ENCODE data around the gene PRKCZ.

Gene PRKCZ

DNA sequence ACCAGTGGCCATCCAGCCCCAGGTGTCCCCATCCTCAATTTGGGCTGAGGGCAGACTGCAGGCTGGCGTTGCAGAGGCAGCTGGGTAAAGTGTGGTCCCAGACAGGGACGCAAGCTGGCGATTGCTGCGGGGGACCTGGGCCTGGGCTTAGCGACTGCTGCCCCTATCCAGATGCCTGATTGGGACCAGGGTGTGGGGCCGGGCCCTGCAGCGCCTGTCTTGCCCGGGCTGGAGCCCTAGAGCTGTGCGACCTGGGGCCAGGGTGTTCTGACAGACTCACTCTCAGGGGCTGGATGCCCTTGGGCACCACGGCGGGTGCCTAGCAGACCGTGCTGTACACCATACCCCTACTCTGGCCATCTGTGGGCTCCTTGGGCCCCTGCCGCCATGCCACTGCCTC lies 160.6 kb downstream of the PRKCZ start:
- ATAC-seq (no peak), DNase-seq (no peak)
- Mint-ChIP-seq H3K4me3 (no peak overlapping the region), H3K4me1 (peaks cover 22% of the 10 kb centered on the region), H3K27me3 (no peaks in the 10 kb centered on the region), H3K27ac (no peak overlapping the region), H3K9me3 (no peaks in the 10 kb centered on the region)

- Mint-ChIP-seq H3K4me3 (peak overlapping the region in 1 of 2 donors; percentile 63), H3K27me3 (no peaks in the 10 kb centered on the region), H3K9me3 (no peaks in the 10 kb centered on the region), H3K4me1 (peaks cover 22% of the 10 kb centered on the region), H3K27ac (no peak overlapping the region)
- no peak for DNase-seq
- no peak for ATAC-seq
Observed at GRCh38 chr1:2212274-2212531, 162.0 kb downstream of the PRKCZ start.

DNA sequence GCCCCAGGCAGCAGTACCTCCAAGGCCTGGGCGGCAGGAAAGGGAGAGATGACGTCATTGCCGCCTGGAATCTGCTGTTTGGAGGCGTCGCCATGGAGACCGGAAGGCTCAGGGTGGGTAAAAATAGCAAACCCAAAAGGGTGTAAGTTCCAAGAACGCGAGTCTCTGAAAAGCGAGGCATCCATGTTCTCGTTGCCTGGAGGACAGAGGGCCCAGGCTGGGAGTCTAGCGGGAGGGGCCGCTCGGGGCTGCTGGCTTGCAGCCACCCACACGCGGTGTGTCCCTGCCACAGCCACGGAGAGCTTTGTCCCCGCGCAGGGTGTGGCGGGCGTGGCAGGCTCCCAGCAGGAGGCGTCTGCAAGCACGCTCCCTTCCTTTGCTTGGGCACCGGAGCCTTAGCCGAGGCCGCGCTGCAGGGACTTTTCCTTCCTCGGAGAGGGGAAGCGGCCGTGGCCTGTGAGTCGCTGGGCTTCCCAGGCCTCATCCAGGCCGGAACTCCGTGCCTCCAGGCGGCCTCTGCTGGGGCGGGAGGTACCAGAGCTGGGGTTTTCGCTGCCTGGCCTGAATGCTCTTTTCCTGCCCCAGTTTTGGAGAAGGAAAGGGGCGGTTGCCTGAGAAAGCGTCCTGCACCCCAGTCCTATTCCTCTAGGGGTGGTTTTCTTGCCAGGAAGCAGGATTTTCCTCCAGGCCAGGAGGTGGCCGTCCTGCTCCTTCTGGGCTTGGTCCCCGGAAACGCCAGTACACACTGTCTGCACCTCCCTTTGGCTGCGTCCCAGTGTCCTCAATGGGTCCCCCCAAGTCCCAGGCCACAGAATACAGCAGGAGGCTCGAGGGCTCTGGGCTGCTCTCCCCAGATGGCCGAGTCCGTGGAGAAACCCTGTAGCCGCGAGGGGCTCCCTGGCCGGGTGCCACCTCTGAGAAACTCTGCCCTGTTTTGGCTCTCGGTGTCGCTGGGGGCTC lies 162.6 kb downstream of the PRKCZ start:
- Mint-ChIP-seq H3K27me3 (no peaks in the 10 kb centered on the region), H3K27ac (no peak overlapping the region), H3K9me3 (no peaks in the 10 kb centered on the region), H3K4me1 (peaks cover 22% of the 10 kb centered on the region), H3K4me3 (peak overlapping the region; percentile 37 to 65)
- ATAC-seq (peak; percentile 56), DNase-seq (peak in 1 of 2 donors; percentile 50)

- Mint-ChIP-seq H3K9me3 (peaks cover 0 to 3% of the 10 kb centered on the region in 2 donors), H3K4me3 (no peak overlapping the region), H3K4me1 (peaks cover 22% of the 10 kb centered on the region)
Observed at GRCh38 chr1:2213576-2214505, 163.6 kb downstream of the PRKCZ start.

GRCh38 chr1:2214541-2215241 lies 164.5 kb downstream of the PRKCZ start:
- no peak overlapping the region for H3K27ac Mint-ChIP-seq
- ATAC-seq (peak; percentile 11), DNase-seq (no peak)
- peaks cover 0 to 9% of the 10 kb centered on the region in 2 donors for H3K9me3 Mint-ChIP-seq
- no peak overlapping the region for H3K4me3 Mint-ChIP-seq
- H3K27me3 Mint-ChIP-seq: no peaks in the 10 kb centered on the region
- H3K4me1 Mint-ChIP-seq: peaks cover 22% of the 10 kb centered on the region

More at GRCh38 chr1:2213576-2214505, 163.6 kb downstream of the PRKCZ start:
- Mint-ChIP-seq H3K27me3 (no peaks in the 10 kb centered on the region), H3K27ac (no peak overlapping the region)
- no peak for DNase-seq
- no peak for ATAC-seq

GRCh38 chr1:2215329-2215728 lies 165.1 kb downstream of the PRKCZ start:
- DNase-seq (no peak), ATAC-seq (peak; percentile 22)
- H3K27ac Mint-ChIP-seq: no peak overlapping the region
- H3K4me3 Mint-ChIP-seq: no peak overlapping the region
- peaks cover 22% of the 10 kb centered on the region for H3K4me1 Mint-ChIP-seq
- H3K27me3 Mint-ChIP-seq: no peaks in the 10 kb centered on the region
- H3K9me3 Mint-ChIP-seq: peaks cover 0 to 9% of the 10 kb centered on the region in 2 donors

DNA sequence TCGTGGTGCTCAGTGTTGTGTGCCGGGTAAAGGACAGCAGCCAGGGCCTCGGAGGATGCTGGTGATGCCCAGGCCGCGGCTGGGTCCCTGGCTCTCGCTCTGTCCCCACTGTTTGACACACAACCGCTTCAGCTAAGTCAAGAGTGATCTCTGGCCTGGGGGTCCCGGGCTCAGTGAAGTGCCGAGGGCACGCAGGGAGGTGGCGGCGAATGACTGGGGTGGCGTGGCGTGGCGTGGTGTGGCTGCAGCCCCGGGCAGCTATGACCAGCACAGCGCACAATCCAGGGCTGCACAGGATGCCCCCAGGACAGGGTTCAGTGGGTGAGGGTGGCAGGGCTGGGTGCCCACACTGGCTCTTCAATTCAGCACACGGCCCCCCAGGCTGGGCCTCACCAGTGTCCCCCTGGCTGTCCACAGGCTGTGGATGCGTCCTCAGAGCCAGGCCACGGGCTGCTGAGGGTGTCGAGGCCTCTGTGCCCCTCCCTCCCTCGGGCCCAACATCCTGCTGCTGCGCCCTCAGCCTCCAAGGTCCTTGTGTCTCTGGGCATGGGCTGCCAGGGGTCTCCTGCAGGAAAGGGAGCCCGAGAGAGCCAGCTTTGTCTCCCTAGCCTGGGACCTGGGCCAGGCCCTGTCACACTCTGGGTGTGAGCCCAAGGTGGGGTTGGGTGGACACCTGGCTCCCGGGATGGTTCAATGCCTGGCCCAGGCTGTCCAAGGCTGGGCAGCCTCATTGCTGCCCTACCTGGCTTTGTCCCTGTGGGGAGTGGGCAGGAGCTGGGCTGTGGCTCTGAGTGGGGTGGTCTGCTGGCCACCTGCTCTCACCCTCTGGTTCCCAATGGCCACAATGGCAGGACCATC lies 165.9 kb downstream of the PRKCZ start:
- Mint-ChIP-seq H3K4me1 (peaks cover 22% of the 10 kb centered on the region), H3K27ac (no peak overlapping the region), H3K9me3 (peaks cover 0 to 9% of the 10 kb centered on the region in 2 donors), H3K27me3 (no peaks in the 10 kb centered on the region), H3K4me3 (no peak overlapping the region)
- DNase-seq (no peak), ATAC-seq (no peak)

- Mint-ChIP-seq H3K27me3 (no peaks in the 10 kb centered on the region), H3K4me3 (no peak overlapping the region), H3K4me1 (peaks cover 22% of the 10 kb centered on the region), H3K27ac (no peak overlapping the region), H3K9me3 (peaks cover 0 to 9% of the 10 kb centered on the region in 2 donors)
- no peak for ATAC-seq
- no peak for DNase-seq
Observed at GRCh38 chr1:2216767-2217058, 166.5 kb downstream of the PRKCZ start.

DNA sequence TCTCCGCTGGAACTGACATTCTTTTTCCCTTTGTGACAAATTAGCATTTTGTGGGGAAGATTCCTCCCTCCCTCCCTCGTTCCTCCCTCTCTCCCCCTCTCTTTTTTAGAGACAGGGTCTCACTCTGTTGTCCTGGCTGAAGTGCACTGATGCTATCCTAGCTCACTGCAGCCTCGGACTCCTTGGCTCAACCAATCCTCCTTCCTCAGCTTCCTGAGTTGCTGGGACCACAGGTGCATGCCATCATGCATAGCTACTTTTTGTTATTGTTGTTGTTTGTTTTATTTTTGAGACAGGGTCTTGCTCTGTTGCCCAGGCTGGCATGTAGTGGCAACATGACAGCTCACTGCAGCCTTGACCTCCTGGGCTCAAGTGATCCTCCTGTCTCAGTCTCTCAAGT lies 171.1 kb downstream of the PRKCZ start:
- Mint-ChIP-seq H3K27me3 (peaks cover 4% of the 10 kb centered on the region), H3K4me1 (peaks cover 3% of the 10 kb centered on the region), H3K9me3 (peaks cover 0 to 9% of the 10 kb centered on the region in 2 donors), H3K27ac (peak overlapping the region in 1 of 2 donors; percentile 89), H3K4me3 (no peak overlapping the region)
- DNase-seq (no peak), ATAC-seq (no peak)

GRCh38 chr1:2224170-2224584 lies 174.0 kb downstream of the PRKCZ start:
- Mint-ChIP-seq H3K9me3 (peaks cover 0 to 2% of the 10 kb centered on the region in 2 donors), H3K4me3 (no peak overlapping the region), H3K4me1 (peaks cover 8% of the 10 kb centered on the region), H3K27ac (no peak overlapping the region), H3K27me3 (peaks cover 9% of the 10 kb centered on the region)
- no peak for ATAC-seq
- DNase-seq: no peak

DNA sequence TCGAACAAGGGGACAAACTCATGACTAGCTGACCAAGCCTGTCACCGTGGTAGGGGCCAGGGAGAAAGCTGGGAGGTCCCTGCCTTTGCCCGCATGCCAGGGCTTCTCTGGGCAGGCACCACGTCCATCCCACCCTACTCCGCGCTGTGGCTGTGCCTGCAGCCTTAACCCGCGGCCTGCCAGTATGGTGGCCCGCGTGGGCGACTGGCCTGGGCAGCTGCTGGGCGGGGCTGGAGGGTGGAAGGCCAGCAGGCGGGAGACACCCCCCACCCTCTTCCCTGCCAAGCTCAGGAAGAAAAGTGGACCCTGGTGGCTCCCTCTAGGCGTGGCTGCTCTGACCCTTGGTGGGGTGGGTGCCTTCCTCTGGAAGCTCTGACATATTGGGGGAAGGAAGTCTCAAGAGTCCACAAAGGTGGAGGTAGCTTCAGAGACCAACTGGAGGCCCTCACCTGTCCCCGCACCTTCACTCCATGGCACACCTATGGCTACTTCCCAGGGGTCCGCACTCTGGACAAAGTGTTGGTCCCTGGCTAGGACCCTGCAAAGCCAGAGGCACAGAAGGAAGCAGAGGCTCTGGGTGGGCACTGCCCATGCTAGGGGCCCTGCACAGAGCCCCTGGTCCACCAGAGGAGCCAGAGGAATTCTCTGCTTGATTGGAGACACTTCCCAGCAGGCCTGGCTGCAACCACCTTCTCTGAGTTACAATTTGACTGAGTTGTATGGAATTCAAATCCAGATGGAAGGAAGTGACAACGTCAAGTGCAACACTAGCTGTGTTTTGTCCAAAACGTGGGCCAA lies 174.6 kb downstream of the PRKCZ start:
- Mint-ChIP-seq H3K27me3 (peaks cover 9% of the 10 kb centered on the region), H3K9me3 (no peaks in the 10 kb centered on the region), H3K4me3 (no peak overlapping the region), H3K27ac (no peak overlapping the region), H3K4me1 (peaks cover 14% of the 10 kb centered on the region)
- ATAC-seq: no peak
- DNase-seq: no peak

GRCh38 chr1:2226525-2227345 lies 176.5 kb downstream of the PRKCZ start:
- no peak for DNase-seq
- H3K27ac Mint-ChIP-seq: peak overlapping the region in 1 of 2 donors; percentile 42
- peak overlapping the region; percentile 49 to 72 for H3K4me3 Mint-ChIP-seq
- peaks cover 29% of the 10 kb centered on the region for H3K4me1 Mint-ChIP-seq
- no peak for ATAC-seq
- H3K27me3 Mint-ChIP-seq: peaks cover 9% of the 10 kb centered on the region
- H3K9me3 Mint-ChIP-seq: no peaks in the 10 kb centered on the region

GRCh38 chr1:2227346-2228156 lies 177.3 kb downstream of the PRKCZ start:
- DNase-seq (peak; percentile 97 to 99), ATAC-seq (peak; percentile 87)
- Mint-ChIP-seq H3K27me3 (peaks cover 9% of the 10 kb centered on the region), H3K4me3 (peak overlapping the region; percentile 62 to 67), H3K9me3 (no peaks in the 10 kb centered on the region), H3K4me1 (peaks cover 37% of the 10 kb centered on the region), H3K27ac (peak overlapping the region in 1 of 2 donors; percentile 47)

Measured in stimulated activated naive CD8-positive, alpha-beta T cell treated with anti-CD3 and anti-CD28 coated beads, Interleukin-15, amount 100 ng/mL, for 72 hours (primary cell).